ENCODE results near the gene KLHL29. TPM values are rescaled to one million over a fixed set of nuclear protein-coding genes. Genes with fewer than 3 reads are reported as not detected.

Gene KLHL29
- total RNA-seq, 6 experiments from 2014 or later, result 1.2 to 10.2 (median 6.4) TPM

DNA sequence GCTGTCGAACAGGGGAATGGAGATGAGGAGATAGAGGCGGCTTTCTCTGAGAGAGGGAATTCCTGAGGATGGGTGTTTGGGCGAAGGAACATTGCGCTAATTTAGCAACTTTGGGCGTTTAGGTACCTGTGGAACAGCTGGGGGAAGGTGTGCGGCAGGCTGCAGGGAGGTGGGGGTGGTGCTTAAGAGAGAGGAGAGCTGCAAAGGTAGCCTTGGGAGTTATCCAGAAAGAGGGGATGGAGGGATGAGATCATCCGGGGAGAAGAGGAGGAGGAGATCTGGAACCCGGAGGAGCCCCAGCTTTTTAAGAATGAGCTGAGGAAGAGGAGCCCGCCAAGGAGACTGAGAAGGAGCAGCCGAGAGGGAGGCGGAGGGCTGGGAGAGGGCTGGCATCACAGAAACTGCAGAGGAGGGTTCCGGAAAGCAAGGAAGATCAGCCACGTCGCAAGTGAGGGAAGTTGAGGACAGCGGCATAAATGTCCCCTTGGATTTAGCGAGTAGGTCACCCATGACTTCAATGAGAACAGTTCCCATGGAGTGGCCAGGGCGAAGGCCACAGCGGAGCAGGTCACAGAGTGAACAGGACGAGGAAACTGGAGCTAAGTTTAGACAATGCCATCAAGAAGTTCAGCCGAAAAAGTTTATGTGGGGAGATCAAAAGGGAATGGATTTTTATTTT lies 174.7 kb downstream of the KLHL29 start:
- Histone ChIP-seq H3K27ac (no peak overlapping the region), H3K9me3 (no peaks in the 10 kb centered on the region), H3K4me1 (no peaks in the 10 kb centered on the region), H3K4me3 (no peak overlapping the region), H3K36me3 (no peaks in the 10 kb centered on the region), H3K27me3 (no peaks in the 10 kb centered on the region)
- TF ChIP-seq CTCF (IDR thresholded peaks at IDR 0.05) (no peak), POLR2A (IDR thresholded peaks at IDR 0.05) (no peak)
- intact Hi-C loops (cut with DNase I), result no loop called here
- ATAC-seq (no peak), DNase-seq (no peak)
- 88% methylated on average over 20 of the region's 20 CpGs for WGBS (ENCODE audit: insufficient coverage, low coverage, low lambda C conversion rate, missing lambda C conversion rate)

GRCh38 chr2:23561088-23561487 lies 176.1 kb downstream of the KLHL29 start:
- 94% methylated on average over 3 of the region's 7 CpGs for WGBS (ENCODE audit: insufficient coverage, low coverage, low lambda C conversion rate, missing lambda C conversion rate)
- H3K27me3 ChIP-seq, result no peaks in the 10 kb centered on the region
- H3K9me3 ChIP-seq, result no peaks in the 10 kb centered on the region
- DNase-seq, result no peak
- H3K4me1 ChIP-seq, result no peaks in the 10 kb centered on the region
- no peak overlapping the region for H3K4me3 ChIP-seq
- ATAC-seq, result no peak
- H3K27ac ChIP-seq, result no peak overlapping the region
- no peaks in the 10 kb centered on the region for H3K36me3 ChIP-seq
- intact Hi-C loops (cut with DNase I), result no loop called here
- TF ChIP-seq CTCF (IDR thresholded peaks at IDR 0.05), result no peak
- TF ChIP-seq POLR2A (IDR thresholded peaks at IDR 0.05), result no peak

GRCh38 chr2:23561544-23561943 lies 176.6 kb downstream of the KLHL29 start:
- Histone ChIP-seq H3K4me3 (no peak overlapping the region), H3K27ac (no peak overlapping the region), H3K27me3 (no peaks in the 10 kb centered on the region), H3K9me3 (no peaks in the 10 kb centered on the region), H3K4me1 (no peaks in the 10 kb centered on the region), H3K36me3 (no peaks in the 10 kb centered on the region)
- intact Hi-C loops (cut with DNase I), result no loop called here
- WGBS (ENCODE audit: insufficient coverage, low coverage, low lambda C conversion rate, missing lambda C conversion rate), result 69% methylated on average over 6 of the region's 9 CpGs
- no peak for ATAC-seq
- TF ChIP-seq CTCF (IDR thresholded peaks at IDR 0.05), result no peak
- TF ChIP-seq POLR2A (IDR thresholded peaks at IDR 0.05), result no peak
- no peak for DNase-seq

GRCh38 chr2:23562143-23562542 lies 177.2 kb downstream of the KLHL29 start:
- H3K9me3 ChIP-seq, result no peaks in the 10 kb centered on the region
- DNase-seq (no peak), ATAC-seq (no peak)
- H3K27me3 ChIP-seq, result no peaks in the 10 kb centered on the region
- TF ChIP-seq POLR2A (IDR thresholded peaks at IDR 0.05), result no peak
- TF ChIP-seq CTCF (IDR thresholded peaks at IDR 0.05), result no peak
- H3K36me3 ChIP-seq, result no peaks in the 10 kb centered on the region
- intact Hi-C loops (cut with DNase I), result no loop called here
- H3K4me1 ChIP-seq, result no peaks in the 10 kb centered on the region
- H3K27ac ChIP-seq, result no peak overlapping the region
- H3K4me3 ChIP-seq, result no peak overlapping the region
- 96% methylated on average over 7 of the region's 30 CpGs for WGBS (ENCODE audit: insufficient coverage, low coverage, low lambda C conversion rate, missing lambda C conversion rate)
